NCI-H2107 treated with DMSO at 0.1 percent for 48 hours (cell line): ENCODE data around the gene PPIF.

ENCODE experiments used
- DNase-seq: peaks from one replicate; lab custom pipeline; 2025; ENCODE audit not compliant: unreplicated experiment; lab: John Stamatoyannopoulos, UW

Gene PPIF

GRCh38 chr10:79347894-79348639 is 798 bp downstream of the PPIF start:
- DNase-seq: peak; percentile 1

GRCh38 chr10:79348640-79348988 is 1.3 kb downstream of the PPIF start:
- DNase-seq: no peak

DNA sequence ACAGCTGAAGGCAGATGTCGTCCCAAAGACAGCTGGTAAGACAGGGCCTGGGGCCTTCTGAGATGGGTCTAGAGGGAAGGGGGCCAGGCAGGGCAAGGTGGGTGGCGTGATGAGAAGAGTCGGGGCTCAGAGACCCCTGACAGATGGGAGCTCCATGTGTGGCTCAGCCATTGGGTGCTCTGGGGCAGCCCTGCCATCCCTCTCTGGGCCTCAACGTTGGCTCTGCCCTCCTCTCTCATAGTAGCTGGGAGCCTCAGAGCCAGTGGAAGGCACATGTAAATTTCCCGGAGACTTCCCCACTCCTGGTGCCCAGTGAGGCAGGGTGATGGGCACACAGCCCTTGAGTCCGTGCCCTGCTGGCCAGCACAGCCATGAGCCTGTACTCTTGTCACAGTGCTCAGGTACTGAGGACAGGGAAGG is 1.8 kb downstream of the PPIF start:
- no peak for DNase-seq

GRCh38 chr10:79349766-79350406 is 2.6 kb downstream of the PPIF start:
- no peak for DNase-seq

DNA sequence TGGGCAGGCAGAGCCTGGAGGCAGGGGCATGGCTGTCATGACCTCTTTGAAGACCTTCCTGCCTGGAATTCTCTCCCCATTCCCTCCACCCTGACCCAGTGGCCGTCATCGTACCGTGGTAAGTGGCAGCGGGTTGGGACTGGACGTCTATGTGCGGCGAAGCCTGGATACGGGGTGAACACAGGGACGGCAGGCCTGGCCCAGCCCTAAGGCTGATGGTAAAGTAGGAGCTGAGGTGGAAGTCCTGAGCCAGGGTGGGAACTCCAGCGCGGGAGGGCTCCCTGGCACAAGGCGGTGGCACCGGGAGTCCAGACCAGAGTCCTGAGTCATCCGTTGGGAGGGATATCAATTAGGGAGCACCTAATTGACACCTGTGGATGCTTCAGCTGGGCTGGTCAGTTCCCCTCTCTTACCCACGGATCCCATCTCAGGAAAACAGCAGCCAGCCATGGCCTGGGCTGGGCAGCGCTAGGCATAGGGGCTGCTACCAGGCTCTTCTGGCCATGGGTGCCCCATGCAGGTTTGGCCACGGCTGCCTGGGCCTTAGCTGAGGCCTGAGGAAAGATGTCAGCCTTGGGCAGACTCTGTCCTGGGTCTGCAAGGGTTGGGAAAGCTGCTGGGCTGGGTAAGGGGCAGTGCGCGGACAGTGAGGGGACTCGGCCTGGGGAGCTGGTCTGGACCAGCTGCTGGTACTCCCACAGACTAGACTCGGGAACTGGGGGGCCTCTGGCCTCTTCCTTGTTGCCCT is 3.3 kb downstream of the PPIF start:
- no peak for DNase-seq

DNA sequence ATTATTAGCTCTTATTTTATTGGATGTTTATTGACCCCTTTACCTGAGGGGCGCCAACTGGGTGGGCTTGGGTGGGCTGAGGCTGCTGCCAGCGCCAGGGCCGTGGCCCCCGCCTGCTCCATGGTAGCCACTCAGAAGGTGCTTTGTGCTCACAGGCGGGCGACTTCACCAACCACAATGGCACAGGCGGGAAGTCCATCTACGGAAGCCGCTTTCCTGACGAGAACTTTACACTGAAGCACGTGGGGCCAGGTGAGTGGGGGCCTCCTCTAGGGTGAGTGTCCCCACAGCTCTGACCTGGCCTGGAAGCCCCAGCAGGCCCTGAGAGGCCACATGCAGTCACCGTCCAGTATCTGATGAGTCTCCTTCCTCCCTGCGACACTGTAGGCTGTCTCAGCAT is 4.1 kb downstream of the PPIF start:
- DNase-seq: no peak

DNA sequence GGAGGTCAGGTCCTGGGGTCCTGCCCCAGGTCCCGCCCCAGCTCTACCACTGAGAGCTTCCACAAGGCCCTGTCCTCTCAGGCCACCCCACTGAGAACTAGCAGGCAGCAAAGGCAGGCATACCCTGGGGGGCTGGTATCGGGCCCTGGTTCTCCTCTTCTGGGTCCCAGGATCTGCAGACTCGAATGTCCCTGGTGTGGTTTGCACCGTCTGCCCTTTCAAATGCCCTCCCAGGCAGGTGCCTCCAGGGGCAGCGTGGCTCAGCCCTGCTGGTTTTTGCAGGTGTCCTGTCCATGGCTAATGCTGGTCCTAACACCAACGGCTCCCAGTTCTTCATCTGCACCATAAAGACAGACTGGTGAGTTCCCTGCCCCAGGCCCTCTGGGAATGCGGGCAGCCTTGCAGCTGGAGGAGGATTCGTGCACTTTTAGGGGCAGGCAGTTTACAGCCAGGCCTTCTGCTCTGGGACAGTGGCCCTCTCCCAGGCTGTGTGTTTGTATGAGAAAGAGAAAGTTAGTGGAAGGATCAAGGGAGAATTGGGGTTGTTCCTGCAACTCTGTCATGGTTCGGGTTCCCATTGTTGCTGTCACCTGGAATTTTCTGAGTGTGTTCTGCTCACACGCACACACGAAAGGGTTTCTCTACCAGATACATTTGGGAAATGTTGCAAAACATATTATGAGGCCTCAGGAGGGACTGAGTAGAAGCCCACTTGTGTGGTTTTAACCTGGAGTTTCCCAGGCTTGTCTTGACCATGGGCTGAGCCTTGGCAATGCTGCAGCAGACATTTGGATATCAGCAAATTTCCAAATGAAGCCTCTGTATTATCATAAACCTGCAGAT is 5.0 kb downstream of the PPIF start:
- no peak for DNase-seq

DNA sequence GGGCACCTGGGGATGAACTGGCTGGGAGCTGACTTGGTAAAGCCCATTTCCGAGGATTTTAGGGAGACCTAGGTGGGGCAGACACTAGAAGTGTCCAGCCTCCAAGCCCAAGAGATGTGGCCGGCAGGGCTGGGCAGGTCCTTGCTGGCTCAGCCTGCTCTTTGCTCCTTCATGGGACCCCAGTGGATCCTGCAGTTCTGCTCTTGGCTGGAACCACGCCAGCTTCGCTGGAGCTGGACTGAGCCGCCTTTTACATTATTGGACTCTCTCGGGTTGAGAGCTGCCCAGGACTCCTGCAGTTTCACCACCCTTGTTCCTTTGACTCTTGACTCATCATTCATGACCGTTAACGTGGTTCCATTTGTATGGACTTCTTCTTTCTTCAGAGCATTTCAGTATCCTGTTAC is 5.7 kb downstream of the PPIF start:
- no peak for DNase-seq

- no peak for DNase-seq
Measured at GRCh38 chr10:79353726-79354125, 6.5 kb downstream of the PPIF start.

- DNase-seq: no peak
Measured at GRCh38 chr10:79354141-79354540, 6.9 kb downstream of the PPIF start.

DNA sequence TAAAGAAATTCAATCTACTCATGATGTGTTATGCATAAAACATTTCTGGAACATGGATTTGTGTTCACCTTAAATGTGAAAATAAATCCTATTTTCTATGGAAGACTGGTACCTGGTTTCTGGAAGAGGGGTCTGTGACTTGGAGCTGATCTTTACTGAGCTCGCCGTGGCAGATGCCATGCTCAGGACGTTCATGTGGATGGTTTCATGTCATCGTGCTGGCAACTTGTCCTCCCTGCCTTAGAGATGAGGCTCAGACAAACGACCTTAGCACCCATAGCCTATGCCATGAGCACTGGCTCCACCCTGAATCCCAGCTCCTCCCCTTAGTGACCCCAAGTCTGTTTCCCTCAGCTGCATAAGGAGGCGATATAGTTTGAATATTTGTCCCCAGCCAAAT is 7.3 kb downstream of the PPIF start:
- DNase-seq: no peak

DNA sequence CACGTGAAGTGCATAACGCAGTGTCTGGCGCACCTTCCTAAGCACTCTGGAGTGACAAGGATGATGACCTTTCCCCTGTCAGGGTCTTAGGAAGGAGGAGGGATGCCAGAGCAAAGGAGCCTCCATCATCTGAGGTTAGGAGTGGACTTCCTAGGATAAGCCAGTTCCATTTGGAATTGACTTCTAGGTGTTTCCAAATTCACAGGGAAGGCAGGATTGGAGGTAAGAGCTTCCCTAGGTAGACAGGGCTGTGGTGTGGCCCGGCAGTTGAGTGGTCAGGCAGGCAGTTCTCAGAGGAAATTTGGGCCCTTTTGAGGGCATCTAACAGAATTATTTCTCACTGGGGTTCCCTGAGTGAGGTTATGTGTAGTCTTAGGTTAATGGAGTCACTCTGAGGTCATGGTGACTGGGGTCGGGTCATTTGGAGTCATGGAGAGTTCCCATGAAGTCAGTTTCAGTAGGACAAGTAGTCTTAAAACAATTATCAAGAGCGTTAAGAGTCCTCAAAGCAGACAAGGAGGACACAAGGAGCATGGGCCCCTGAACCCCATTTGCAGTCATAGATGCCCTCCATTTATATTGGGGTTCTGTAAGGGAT is 8.2 kb downstream of the PPIF start:
- DNase-seq: no peak

GRCh38 chr10:79356104-79356503 is 8.8 kb downstream of the PPIF start:
- no peak for DNase-seq

DNA sequence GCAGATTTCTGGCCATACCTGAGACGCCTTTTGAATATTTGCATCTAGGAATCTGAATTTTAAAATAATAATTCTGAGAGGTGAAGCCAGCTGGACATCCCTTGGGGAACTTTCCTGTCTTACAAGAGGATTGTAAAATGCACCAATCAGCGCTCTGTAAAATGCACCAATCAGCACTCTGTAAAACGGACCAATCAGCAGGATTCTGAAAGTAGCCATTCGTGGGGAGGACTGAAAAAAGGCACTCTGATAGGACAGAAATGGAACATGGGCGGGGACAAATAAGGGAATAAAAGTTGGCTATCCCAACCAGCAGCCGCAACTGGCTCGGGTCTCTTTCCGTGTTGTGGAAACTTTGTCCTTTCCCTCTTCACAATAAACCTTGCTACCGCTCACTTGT is 9.9 kb downstream of the PPIF start:
- DNase-seq: no peak

DNA sequence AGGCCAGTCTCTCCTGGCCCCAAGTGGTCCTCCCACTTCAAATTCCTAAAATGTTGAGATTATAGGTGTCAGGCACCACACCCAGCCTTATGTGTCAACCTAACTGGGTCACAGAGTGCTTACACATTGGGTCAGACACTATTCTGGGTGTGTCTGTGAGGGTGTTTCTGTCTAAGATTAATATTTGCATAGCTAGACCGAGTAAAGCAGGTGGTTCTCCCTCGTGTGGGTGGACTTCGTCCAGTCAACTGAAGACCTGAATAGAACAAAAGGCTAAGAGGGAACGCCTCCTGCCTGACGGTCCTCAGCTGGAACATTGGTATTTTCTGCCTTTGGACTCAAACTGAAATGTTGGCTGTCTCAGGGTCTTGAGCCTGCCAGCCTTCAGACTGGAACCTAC is 11.5 kb downstream of the PPIF start:
- no peak for DNase-seq

- DNase-seq: no peak
Measured at GRCh38 chr10:79359816-79360498, 12.7 kb downstream of the PPIF start.

GRCh38 chr10:79360499-79361342 is 13.5 kb downstream of the PPIF start:
- no peak for DNase-seq

DNA sequence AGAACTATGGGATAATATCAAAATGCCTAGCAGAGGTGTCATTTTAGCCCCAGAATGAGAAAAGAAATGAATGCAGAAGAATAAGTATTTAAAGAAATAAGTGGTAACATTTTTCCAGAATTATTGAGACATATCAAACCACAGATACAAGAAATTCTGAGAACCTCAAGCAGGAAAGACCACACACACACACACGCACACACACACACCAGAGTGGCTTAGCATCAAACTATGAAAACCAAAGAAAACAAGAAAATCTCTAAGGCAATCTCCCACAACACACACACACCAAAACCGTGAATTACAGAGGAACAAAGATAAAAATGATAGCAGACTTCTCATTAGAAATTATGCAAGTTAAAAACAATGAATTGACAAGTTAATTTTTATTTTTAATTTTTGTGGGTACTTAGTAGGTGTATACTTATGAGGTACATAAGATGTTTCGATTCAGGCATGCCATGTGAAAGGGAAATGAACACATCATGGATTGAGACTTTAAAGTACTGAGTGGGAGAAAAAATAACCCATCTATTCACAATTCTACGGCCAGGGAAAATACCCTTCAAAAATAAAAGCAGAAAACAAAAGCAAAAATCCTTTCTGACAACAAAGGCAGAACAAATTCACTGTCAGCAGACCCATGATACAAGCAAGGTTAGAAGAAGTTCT is 14.6 kb downstream of the PPIF start:
- no peak for DNase-seq
